GM12873 (cell line): Measurements from ENCODE around the gene CNKSR3.

Experiments
- CTCF ChIP-seq: IDR thresholded peaks from 2 replicates; pipeline ENCODE4 v1.5.1; 2012; ENCODE audit warnings: low read depth, mild to moderate bottlenecking, moderate library complexity, low read length, control low read depth; ENCODE audit not compliant: insufficient read depth; ENCODE audit errors: missing control alignments

Gene CNKSR3

GRCh38 chr6:154363821-154364220, 146.7 kb downstream of the CNKSR3 start:
- TF ChIP-seq CTCF = no peak

GRCh38 chr6:154361476-154361875, 149.0 kb downstream of the CNKSR3 start:
- TF ChIP-seq CTCF = no peak

GRCh38 chr6:154360476-154360875, 150.0 kb downstream of the CNKSR3 start:
- TF ChIP-seq CTCF = no peak

GRCh38 chr6:154359679-154360078, 150.8 kb downstream of the CNKSR3 start:
- no peak for TF ChIP-seq CTCF

- TF ChIP-seq CTCF = no peak
Observed at GRCh38 chr6:154359161-154359574, 151.3 kb downstream of the CNKSR3 start.

GRCh38 chr6:154358019-154358545, 152.4 kb downstream of the CNKSR3 start:
- TF ChIP-seq CTCF = no peak

GRCh38 chr6:154356690-154357089, 153.8 kb downstream of the CNKSR3 start, which contains the start of gene IPCEF1:
TSS of gene IPCEF1 (minus strand) at chr6:154356803. CDS start at chr6:154265947, 90,856 bp downstream.
- TF ChIP-seq CTCF = no peak

- no peak for TF ChIP-seq CTCF
Observed at GRCh38 chr6:154356113-154356512, 154.4 kb downstream of the CNKSR3 start.
